Measurements from ENCODE around the gene ATP1A1. TPM values are rescaled to one million over a fixed set of nuclear protein-coding genes. Genes with fewer than 3 reads are reported as not detected.

Gene ATP1A1
- total and polyA plus RNA-seq, 9 of the 15 experiments (the other 6 are each of a cell fraction or from before 2014, with no cell fraction given): 99.3 to 513 (median 234) TPM

DNA sequence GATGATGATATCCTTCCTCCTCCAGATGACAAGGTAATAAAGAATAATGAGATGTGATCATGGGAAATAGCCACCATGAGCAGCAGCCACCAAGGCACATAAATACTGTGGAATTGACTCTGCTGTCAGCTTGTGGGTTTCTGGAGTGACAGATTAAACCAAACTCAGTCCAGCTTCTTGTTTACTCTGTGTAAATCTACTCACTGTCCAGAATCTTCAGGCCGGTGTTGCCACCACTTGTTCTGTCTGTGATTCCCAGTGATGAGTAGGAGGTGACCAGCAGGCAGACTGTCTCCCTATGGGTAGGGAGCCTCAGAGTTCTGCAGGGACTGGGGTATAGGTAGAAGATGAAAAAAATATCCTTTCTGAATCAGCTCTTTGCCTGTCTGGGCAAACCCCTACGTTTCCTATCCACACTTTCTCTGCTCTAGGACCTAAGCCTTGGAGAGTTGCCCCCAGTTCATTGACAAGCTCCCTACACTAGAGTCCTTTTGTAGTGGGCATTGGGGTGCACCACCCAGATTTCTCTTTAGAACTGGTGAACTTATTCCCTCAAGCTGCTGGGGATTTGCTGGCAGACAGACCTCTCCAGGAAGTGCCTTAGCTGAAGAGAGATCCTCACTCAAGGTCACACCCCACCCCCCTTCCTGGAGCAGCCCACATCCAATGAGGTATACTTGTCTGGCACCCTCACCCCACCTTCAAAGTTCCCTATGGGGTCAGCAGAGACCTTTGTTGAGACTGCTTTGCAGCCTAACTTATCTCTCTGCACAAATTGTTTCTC, 47.6 kb downstream of the ATP1A1 start (continued):
- TF ChIP-seq, protein P1, sequence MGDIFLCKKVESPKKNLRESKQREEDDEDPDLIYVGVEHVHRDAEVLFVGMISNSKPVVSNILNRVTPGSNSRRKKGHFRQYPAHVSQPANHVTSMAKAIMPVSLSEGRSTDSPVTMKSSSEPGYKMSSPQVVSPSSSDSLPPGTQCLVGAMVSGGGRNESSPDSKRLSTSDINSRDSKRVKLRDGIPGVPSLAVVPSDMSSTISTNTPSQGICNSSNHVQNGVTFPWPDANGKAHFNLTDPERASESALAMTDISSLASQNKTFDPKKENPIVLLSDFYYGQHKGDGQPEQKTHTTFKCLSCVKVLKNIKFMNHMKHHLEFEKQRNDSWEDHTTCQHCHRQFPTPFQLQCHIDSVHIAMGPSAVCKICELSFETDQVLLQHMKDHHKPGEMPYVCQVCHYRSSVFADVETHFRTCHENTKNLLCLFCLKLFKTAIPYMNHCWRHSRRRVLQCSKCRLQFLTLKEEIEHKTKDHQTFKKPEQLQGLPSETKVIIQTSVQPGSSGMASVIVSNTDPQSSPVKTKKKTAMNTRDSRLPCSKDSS (IDR thresholded peaks at IDR 0.05; ENCODE audit: low read depth, partially characterized antibody): no peak
- no peak for TF ChIP-seq BCL6 (CRISPR knock-in tag; IDR thresholded peaks at IDR 0.05)
- 0 out of 2 replicates have a peak, but pooled peaks have one; percentile 49 for TF ChIP-seq SMARCC2 (IDR thresholded peaks at IDR 0.05; ENCODE audit: low read depth)

DNA sequence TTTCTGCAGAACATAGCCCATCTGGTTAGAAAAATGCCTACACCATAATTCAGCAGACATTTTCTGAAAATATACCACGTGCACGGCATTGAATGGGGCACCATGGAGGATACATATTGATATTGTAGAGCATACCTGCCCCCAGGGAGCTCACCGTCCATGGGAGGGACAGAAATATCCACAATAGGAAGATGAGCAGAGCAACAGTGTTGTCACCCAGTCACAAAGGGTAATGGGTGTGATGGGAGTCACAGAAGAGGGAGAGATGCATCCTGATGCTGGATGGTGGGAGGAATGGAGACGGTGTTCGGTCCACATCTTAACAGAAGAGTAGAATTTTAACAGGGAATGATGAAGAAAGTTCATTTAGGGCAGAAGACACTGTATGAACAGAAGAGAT, 51.4 kb downstream of the ATP1A1 start:
- intact Hi-C loops (cut with micrococcal nuclease) (no loop called here), in situ Hi-C loops (cut with MboI) (no loop called here)
- no TSS peak for BruUV-seq (replicated peaks)
- H3K79me2 ChIP-seq (ENCODE audit: control insufficient read depth, insufficient read depth, low read length): no peaks in the 10 kb centered on the region
- CTCF ChIA-PET (ENCODE audit: low intra/inter-chr PET ratio): no interaction called here
- no peak overlapping the region for H3K4me2 ChIP-seq (ENCODE audit: insufficient read depth, low read length)
- WGBS (ENCODE audit: insufficient coverage, low coverage, missing lambda C conversion rate): 5% methylated on average over 5 of the region's 5 CpGs
- TF ChIP-seq ZNF41 (CRISPR knock-in tag; conservative IDR thresholded peaks at IDR 0.05) (no peak), TBP (optimal IDR thresholded peaks at IDR 0.05; ENCODE audit: low read depth, low read length) (peak; percentile 14)
- H3K9ac ChIP-seq (ENCODE audit: insufficient read depth in 1 of 2, low read depth in 2 of 2, low read length in 2 of 2): no peak overlapping the region
- H3K4me1 ChIP-seq (replicated peaks in 1 of 2; ENCODE audit: control insufficient read depth in 2 of 2, insufficient read depth in 2 of 2, low read length in 2 of 2): peaks cover 18 to 21% of the 10 kb centered on the region in 2 experiments; a peak in 4 of 5 replicates
- no peak for FAIRE-seq
- no peak for ATAC-seq
- H3K27ac ChIP-seq (ENCODE audit: extremely low read depth, low read depth, low read length): no peak overlapping the region
- no peak overlapping the region for H3K4me3 ChIP-seq
- H2AFZ ChIP-seq (ENCODE audit: low read depth, low read length): peak overlapping the region; percentile 13; the same call in 1 of the 2 replicates
- no peak for DNase-seq (ENCODE audit: extremely low read depth in 1 of 4, low spot score in 3 of 4)
- POLR2A ChIA-PET: interaction anchor here (1.1 kb wide), 1 partner anchor 9 kb away, joined by 3 read pairs; no protein-coding TSS in a partner anchor
- H3K9me3 ChIP-seq (replicated peaks; ENCODE audit: control insufficient read depth, insufficient read depth, low read depth, low read length): no peaks in the 10 kb centered on the region
- no peaks in the 10 kb centered on the region; a peak in 1 of 5 replicates for H3K27me3 ChIP-seq (ENCODE audit: control insufficient read depth in 2 of 2, insufficient read depth in 2 of 2, low read length in 2 of 2)
- no peaks in the 10 kb centered on the region for H3K9me1 ChIP-seq (ENCODE audit: control insufficient read depth, insufficient read depth, low read length)
- H4K20me1 ChIP-seq (replicated peaks; ENCODE audit: control insufficient read depth, insufficient read depth, low read length): no peaks in the 10 kb centered on the region
- H3K36me3 ChIP-seq (ENCODE audit: control insufficient read depth, insufficient read depth, low read length): no peaks in the 10 kb centered on the region
